VCaP (cell line): ENCODE data around the gene CD96.
A peak's percentile ranks its signal among the peaks of the same experiment; 100 is the strongest.
"Not testable (repeated sequence)": the region's sequence is repeated elsewhere in the genome, so short reads cannot be mapped to it uniquely, and the experiment has no call there.

ENCODE experiments used
- H3K27ac ChIP-seq: fragments of 450-650 bp; 2 replicates; pipeline ENCODE4 v1.5.1; 2017
- TF ChIP-seq, protein P1 (sequence below): fragments of 450-650 bp; conservative IDR thresholded peaks from 2 replicates; pipeline ENCODE4 v1.5.1; 2017; ENCODE audit warnings: mild to moderate bottlenecking, moderate library complexity

CD96 gene

DNA sequence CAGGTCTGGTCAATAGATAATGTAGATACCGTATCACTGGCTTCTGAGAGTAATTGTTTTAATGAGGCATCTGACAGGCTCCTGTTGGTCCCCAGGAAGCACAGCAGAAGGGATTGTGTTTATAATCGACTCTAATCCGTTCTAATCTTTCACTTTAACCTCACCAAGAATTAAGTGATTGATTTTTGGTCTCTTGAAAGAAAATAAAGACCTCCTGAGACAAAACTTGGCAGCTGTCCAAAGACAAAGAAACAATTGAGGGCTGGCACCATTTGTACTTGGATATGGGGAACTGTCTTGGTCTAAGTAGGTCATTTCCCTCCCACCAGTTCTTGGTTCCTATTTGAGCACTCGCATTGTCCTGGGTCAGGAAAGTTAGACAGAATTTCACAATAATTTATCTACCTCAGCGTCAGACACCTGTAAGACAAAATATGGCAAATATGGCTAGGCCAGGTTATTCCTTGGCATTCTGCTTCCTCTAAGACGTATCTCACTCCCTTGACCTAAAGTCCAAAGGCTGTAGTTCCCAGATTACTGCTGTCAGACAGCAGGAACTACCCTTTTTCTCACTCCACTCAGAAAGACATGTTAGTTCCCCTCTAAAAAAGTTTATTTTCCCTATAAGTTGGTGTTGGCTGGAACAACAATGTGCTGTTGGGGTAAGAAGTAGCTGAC, 22.7 kb upstream of the CD96 start:
- TF ChIP-seq, protein P1, sequence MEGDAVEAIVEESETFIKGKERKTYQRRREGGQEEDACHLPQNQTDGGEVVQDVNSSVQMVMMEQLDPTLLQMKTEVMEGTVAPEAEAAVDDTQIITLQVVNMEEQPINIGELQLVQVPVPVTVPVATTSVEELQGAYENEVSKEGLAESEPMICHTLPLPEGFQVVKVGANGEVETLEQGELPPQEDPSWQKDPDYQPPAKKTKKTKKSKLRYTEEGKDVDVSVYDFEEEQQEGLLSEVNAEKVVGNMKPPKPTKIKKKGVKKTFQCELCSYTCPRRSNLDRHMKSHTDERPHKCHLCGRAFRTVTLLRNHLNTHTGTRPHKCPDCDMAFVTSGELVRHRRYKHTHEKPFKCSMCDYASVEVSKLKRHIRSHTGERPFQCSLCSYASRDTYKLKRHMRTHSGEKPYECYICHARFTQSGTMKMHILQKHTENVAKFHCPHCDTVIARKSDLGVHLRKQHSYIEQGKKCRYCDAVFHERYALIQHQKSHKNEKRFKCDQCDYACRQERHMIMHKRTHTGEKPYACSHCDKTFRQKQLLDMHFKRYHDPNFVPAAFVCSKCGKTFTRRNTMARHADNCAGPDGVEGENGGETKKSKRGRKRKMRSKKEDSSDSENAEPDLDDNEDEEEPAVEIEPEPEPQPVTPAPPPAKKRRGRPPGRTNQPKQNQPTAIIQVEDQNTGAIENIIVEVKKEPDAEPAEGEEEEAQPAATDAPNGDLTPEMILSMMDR: no peak
- H3K27ac ChIP-seq: no peak overlapping the region

DNA sequence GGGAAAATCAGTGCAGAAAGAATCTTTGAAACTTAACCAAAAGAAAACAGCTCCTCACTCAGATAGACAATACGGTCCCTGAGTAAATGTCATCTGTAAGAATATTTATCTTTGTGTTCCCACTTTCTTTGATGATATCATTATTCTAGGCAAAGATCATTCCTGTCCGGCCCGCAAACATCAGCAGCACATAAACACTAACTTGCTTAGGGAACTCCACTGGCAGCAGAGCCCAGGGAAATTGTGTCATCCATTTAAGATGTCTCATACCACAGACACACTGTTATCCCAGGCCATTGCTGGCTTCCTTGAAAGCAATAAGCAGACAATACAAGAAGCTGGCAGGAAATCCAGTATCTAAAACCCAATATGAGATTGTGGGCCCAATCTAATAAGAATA, 20.1 kb upstream of the CD96 start:
- no peak overlapping the region for H3K27ac ChIP-seq
- TF ChIP-seq, protein P1: no peak

DNA sequence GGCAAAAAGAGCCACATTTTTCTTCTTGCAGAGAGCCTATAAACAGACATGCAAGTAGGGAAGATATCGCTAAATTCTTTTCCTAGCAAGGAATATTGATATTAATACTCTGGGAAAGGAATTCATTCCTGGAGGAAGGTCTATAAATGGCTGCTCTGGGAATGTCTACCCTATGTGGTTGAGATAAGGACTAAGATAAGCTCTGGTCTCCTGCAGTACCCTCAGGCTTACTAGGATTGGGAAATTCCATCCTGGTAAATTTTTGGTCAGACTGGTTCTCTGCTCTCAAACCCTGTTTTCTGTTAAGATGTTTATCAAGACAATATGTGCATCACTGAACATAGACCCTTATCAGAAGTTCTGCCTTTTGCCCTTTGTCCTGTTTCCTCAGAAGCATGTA, 17.5 kb upstream of the CD96 start:
- H3K27ac ChIP-seq: not testable (repeated sequence)

DNA sequence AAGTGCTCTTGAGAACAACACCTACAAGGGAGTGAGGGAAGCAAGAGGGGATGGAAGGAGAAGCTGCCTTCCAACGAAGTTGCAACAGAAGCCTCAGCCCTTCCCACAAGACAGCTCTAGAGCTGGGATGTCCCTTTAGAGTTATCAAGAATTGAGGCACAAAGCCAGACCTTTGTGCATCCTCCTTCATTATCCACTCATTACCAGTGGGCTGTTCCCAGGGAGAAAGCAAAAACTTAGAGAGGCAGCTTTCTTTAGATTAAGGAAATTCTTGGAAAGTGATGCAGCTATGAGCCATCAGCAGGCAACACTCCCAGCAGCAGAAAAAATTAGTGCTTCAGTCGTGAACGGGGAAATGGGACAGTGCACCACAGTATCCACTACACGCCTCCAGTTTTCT, 10.6 kb upstream of the CD96 start:
- TF ChIP-seq, protein P1: no peak
- no peak overlapping the region for H3K27ac ChIP-seq

DNA sequence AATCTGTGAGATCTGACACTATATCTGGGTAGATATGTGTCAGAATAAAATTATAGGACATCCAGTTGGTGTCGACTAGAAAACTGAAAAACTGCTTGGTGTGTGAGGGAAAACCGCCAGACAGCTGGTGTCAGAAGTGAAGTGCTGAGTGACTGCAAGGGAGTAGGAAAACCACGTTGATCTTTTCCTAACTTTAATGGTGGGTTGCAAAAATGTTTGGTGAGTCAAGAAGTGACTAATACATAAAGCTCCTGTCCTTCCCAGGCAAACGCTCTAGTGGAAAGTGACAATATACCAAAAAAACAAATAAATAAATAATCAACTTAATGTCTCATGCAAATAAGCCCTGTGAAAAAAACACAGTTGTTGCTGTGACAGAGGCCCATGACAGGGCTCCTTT, 7.3 kb upstream of the CD96 start:
- TF ChIP-seq, protein P1: no peak
- no peak overlapping the region for H3K27ac ChIP-seq

DNA sequence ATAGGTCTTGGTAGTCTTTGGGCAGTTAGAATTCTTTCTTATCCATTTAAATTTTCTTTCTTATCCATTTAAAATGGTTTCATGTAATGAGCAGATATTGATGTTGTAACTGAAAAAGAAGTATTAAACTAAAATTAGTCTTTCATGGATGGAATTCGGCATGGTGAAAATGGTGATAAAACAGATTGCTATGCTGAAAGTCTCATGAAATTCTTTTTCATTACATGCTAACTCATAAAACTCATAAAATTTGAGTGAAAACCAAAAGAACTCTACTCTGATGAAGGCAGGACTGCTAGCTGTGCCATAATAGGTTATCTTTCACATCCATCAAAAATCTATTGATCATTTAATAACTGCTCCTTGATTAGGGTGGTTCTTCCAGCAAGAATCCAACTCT, 3.9 kb upstream of the CD96 start:
- peak overlapping the region; percentile 78; the same call in 1 of the 2 replicates for H3K27ac ChIP-seq
- TF ChIP-seq, protein P1: no peak

DNA sequence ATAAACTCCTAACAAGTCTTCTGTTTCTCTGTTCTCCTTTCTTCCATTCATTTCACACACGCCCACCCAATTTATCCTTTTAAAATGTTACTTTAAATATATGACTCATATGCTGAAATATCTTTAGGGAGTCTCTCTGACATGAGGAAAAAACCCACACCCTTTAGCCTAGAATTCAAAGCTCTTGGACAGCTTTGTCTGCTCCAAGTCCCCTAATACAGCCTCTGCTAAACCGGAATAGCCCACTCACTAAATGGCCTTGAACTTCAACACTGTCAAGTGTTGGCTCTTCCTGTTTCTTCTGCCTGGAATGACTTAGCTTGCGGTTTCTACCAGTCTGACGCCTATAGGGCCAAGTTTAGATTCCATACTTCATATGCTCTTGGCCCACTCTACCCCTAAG, 3.3 kb upstream of the CD96 start:
- TF ChIP-seq, protein P1: no peak
- H3K27ac ChIP-seq: peak overlapping the region; percentile 78
